GM18870 (cell line): Measurements from ENCODE around the gene TPST1.
"Not testable (repeated sequence)": the region's sequence is repeated elsewhere in the genome, so short reads cannot be mapped to it uniquely, and the experiment has no call there.

Experiments used
- ATAC-seq: cut with Tn5 transposase; IDR thresholded peaks from one replicate; pipeline ENCODE4 v1.9.1; 2021; ENCODE audit warnings: moderate library complexity; ENCODE audit not compliant: unreplicated experiment

Gene TPST1

GRCh38 chr7:66187905-66188304 is 17.2 kb upstream of the TPST1 start:
- no peak for ATAC-seq

DNA sequence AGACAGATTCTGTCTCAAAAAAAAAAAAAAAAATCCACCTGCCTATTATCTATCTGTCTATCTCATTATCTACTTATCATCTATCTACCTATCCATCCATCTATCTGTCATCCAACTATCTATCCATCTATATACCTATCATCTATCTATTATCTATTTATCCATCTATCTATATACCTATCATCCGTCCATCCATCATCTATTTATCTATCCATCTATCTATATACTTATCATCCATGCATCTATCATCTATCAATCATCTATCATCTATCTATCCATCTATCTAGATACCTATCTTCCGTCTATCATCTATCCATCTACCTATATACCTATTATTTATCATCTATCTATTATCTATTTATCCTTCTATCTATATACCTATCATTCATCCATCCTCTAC is 16.5 kb upstream of the TPST1 start:
- ATAC-seq, result no peak

DNA sequence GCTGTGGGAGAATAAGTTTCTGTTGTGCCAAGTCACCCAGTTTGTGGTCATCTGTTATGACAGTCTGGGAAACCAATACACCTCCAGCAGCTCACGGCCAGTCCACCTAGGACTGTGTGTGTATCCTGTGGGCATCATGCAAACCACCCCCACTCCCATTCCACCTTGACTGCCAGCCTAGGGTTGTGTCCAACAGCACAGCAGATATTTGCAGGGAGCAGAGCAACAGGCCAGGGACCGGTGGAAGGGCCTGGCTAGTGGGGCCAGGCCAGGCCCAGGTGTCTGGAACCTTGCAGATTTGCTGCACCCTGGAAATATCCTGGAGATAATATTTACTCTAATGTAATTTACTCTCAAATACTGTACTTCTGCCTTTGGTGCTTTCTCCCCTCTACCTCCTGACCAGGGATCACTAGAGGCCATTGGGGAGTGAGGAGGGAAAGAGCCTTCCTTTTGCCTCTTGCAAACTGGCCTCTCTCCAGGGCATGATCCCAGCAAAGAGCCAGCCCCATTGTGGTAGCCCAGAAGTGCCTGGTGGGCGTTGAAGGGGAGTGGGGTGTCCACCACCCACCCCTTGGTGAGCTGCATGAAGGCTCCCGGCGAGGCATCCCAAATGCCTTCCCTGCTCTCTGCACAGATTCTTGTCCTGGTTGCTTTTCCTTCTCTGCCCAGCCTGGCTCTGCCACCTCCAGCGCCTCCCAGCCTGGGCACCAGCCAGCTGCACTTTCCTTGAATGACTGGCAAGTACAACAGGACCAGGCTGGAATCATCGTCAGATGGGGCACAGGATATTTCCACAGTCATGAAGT is 15.2 kb upstream of the TPST1 start:
- ATAC-seq, result no peak

DNA sequence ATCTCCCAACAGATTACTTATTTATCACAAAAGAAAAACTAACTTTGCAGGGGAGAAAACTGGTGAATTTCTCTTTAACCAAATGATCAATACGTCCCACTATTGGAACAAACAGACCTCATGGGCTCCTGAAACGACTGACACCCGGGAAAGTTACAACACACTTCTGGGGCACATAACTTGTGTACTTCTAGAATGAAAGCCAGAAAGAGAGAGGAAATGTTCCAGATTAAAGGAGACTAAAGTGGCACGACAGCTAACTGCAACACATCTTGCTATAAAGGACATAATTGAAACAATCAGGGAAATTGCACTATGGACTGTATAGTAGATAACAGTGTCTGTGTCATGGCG is 14.7 kb upstream of the TPST1 start:
- ATAC-seq, result no peak

GRCh38 chr7:66193146-66193725 is 11.9 kb upstream of the TPST1 start:
- ATAC-seq, result no peak

DNA sequence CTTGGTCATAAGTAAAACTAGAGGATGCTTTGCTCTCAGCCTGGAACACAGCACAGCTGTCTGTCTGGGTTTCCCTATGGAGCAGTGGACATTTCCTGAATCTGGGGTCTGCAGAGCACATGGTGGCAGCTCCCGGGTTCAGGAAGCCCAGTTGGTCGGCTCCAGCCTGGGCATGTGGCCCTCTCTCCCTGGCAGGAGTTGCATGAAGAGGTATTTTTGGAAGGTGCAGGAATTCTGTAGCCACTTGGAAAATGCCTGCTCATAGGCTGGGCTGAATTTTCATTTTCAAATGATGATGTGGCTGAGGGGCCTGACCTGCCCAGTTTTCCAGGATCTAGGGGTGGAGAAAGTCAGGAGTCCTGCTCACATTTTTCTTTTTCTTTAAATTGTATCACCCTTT is 6.7 kb upstream of the TPST1 start:
- ATAC-seq, result no peak

GRCh38 chr7:66198956-66199355 is 6.2 kb upstream of the TPST1 start:
- no peak for ATAC-seq

DNA sequence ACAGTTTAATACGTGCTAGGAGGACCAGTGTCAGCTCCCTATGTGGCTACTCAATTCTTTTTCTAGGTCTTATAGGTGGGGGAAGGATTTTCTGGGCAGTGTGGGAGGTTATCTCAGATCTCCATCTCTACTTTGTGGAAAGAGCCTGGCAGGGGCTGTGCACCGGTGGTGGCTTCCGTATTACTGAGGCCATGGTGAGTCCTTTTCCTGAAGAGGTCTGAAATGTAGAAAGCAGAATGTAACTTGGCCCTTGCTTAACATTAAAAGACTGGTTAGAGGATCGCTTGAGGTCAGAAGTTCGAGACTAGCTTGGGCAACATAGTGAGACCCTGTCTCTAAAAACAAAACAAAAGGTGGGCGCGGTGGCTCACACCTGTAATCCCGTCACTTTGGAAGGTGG is 2.7 kb upstream of the TPST1 start:
- no peak for ATAC-seq

- ATAC-seq, result no peak
These were observed 582 bp downstream of the TPST1 start for GRCh38 chr7:66205741-66206090.

- no peak for ATAC-seq
These were observed 1.2 kb downstream of the TPST1 start for GRCh38 chr7:66206119-66206933.

GRCh38 chr7:66206934-66207240 is 1.8 kb downstream of the TPST1 start:
- no peak for ATAC-seq

GRCh38 chr7:66207540-66207939 is 2.4 kb downstream of the TPST1 start:
- no peak for ATAC-seq

DNA sequence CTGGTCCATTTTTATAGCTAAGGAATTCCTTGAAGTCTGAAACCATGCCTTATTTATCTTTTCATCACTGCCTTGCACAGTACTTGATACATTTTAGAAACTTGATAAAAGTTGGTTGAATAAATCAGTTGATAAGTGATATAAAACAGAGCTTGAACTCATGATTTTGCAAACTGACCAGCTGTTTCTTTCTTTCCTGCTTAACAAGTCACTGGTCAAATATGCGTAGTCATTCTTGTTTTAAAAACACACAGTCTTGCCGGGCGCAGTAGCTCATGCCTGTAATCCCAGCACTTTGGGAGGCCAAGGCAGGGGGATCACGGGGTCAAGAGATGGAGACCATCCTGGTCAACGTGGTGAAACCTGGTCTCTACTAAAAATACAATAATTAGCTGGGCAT is 6.3 kb downstream of the TPST1 start:
- no peak for ATAC-seq

GRCh38 chr7:66213637-66214036 is 8.5 kb downstream of the TPST1 start:
- ATAC-seq, result no peak

DNA sequence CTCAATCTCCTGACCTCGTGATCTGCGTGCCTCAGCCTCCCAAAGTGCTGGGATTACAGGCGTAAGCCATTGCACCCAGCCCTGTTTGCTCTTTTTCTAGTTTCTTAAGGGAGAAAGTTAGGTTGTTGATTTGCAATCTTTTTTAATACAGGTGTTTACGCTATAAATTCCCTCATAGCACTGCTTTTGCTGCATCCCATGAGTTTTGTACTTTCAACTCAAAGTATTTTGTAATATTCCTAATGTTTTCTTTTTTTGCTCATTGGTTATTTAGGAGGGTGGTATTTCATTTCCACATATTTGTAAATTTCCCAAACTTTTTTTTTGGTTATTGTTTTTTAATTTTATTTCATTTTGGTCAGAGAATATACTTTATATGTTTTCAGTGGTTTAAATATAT is 11.6 kb downstream of the TPST1 start:
- ATAC-seq, result no peak

DNA sequence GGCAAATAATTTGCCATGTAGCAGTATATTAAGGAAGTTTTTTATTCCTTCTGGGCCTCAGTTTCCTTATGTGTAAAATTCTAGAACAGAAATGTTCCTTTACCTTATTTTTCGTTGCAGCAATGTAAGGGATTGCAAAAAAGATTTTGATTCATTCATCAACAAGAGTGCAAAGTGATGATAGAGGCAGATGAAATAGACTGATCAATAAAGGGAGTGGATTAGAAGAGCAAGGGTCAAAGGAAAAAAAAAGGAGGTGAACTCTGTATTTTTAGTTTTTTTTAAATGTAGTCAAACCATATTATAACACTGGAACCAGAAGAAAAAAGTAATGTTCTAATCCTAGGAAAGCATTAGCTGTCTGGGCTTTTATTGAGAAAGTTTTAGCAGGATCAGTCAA is 14.7 kb downstream of the TPST1 start:
- ATAC-seq, result no peak

- ATAC-seq, result no peak
These were observed 16.3 kb downstream of the TPST1 start for GRCh38 chr7:66221442-66221841.

DNA sequence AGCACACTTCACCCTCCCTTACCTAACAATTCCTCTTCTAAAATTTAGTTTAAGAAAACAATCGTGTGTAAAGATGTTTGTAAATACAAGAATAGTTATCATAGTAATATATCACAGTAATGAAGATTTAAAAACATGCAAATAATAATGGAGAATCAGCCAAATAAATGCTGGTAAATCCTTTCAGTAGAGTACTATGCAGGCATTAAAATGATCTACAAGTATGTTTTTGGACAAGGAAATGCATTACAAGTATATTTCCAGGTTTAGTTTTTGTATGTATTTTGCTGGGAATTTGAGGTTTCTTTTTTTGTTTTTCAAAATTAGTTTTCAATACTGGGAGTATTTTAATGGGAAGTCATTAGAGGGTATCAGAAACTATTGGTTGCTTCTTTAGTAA is 22.7 kb downstream of the TPST1 start:
- no peak for ATAC-seq

GRCh38 chr7:66231326-66232216 is 26.4 kb downstream of the TPST1 start:
- ATAC-seq, result not testable (repeated sequence)

DNA sequence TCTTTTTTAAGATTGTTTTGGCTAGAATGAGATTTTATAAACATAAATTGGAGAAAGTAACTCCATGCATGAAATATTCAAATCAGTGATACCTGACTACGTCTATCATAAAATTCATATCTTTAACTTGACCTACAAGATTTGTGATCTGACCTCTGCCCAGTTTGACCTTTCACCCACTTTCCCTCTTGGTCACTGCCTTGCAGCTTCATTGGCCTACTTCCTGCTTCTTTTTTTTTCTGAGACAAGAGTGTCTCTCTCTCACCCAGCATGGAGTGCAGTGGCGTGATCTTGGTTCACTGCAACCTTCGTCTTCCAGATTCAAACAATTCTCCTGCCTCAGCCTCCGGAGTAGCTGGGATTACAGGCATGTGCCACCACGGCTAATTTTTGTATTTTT is 28.5 kb downstream of the TPST1 start:
- no peak for ATAC-seq

- ATAC-seq, result no peak
These were observed 31.7 kb downstream of the TPST1 start for GRCh38 chr7:66236713-66237303.
